ENCODE results near the gene ITGA1.

The ITGA1 gene

DNA sequence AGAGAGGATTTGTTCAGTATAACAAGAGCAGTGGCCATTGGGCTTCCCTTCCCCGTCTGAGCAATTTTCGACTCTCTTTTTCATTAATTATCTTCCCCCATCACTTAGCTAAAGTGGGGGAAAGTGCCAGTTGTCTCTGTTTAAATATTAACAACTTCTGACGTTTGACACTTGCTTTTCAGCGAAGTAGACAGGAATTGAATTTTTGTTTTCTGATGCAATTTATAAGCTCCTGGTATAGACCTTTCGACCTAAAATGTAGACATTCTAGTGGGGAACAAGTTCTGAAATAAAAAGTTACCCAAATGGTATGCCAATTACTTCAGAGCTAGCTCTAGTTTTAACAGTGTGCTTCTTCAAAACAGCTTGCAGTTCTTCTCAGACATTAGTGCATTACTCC is 100.6 kb downstream of the ITGA1 start:
- ChIA-PET POLR2A (no interaction called here), CTCF (no interaction called here)
- H3K36me3 ChIP-seq (ENCODE audit: control insufficient read depth in 4 of 4, insufficient read depth in 4 of 4, low read length in 3 of 4), result no peaks in the 10 kb centered on the region
- no peak overlapping the region for H3K27ac ChIP-seq (ENCODE audit: insufficient read depth in 1 of 2, low read depth in 1 of 2, low read length in 2 of 2, poor library complexity in 1 of 2, severe bottlenecking in 2 of 2)
- 93% methylated on average over 3 of the region's 5 CpGs for WGBS (ENCODE audit: insufficient coverage)
- no peaks in the 10 kb centered on the region for H3K27me3 ChIP-seq (replicated peaks in 2 of 5; ENCODE audit: control insufficient read depth in 4 of 5, insufficient read depth in 5 of 5, low read length in 4 of 5)
- H3K4me3 ChIP-seq (ENCODE audit: control insufficient read depth in 1 of 7, extremely low read depth in 1 of 7, insufficient read depth in 4 of 7, low read depth in 2 of 7, low read length in 6 of 7), result no peak overlapping the region
- no peaks in the 10 kb centered on the region for H3K4me1 ChIP-seq (ENCODE audit: control extremely low read depth in 1 of 4, control insufficient read depth in 4 of 4, insufficient read depth in 4 of 4, low read length in 3 of 4)
- no peaks in the 10 kb centered on the region for H3K9me3 ChIP-seq (ENCODE audit: control extremely low read depth in 1 of 5, control insufficient read depth in 4 of 5, insufficient read depth in 2 of 5, low read depth in 1 of 5, low read length in 4 of 5)
- DNase-seq, result no peak

DNA sequence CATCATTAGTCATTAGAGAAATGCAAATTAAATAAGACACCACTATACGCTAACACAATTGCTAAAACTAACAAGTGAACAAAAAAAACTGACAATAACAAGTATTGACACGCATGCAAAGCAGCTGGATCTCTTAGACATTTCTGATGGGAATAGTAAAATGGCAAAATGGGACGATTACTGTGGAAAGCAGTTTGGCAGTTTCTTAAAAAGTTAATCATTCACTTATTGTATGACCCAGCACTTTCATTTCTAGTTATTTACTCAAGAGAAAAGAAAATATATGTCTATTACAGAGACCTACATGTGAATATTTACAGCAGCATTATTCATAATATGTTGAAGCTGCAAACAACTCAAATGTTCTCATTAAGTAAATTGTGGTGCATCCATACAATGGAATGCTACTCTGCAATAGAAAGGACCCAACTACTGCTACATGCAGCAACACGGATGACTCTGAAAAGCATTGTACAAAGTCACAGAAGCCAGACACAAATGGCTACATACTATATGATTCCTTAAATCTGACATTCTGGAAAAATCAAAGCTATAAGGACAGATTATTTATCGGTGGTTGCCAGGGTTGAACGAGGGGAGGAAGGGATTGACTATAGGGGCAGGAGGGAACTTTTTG is 104.6 kb downstream of the ITGA1 start:
- Histone ChIP-seq H3K27me3 (replicated peaks in 2 of 5; ENCODE audit: control insufficient read depth in 4 of 5, insufficient read depth in 5 of 5, low read length in 4 of 5) (no peaks in the 10 kb centered on the region), H3K27ac (ENCODE audit: insufficient read depth in 1 of 2, low read depth in 1 of 2, low read length in 2 of 2, poor library complexity in 1 of 2, severe bottlenecking in 2 of 2) (no peak overlapping the region), H3K4me1 (ENCODE audit: control extremely low read depth in 1 of 4, control insufficient read depth in 4 of 4, insufficient read depth in 4 of 4, low read length in 3 of 4) (no peaks in the 10 kb centered on the region), H3K36me3 (ENCODE audit: control insufficient read depth in 4 of 4, insufficient read depth in 4 of 4, low read length in 3 of 4) (no peaks in the 10 kb centered on the region), H3K4me3 (ENCODE audit: control insufficient read depth in 1 of 7, extremely low read depth in 1 of 7, insufficient read depth in 4 of 7, low read depth in 2 of 7, low read length in 6 of 7) (no peak overlapping the region), H3K9me3 (ENCODE audit: control extremely low read depth in 1 of 5, control insufficient read depth in 4 of 5, insufficient read depth in 2 of 5, low read depth in 1 of 5, low read length in 4 of 5) (no peaks in the 10 kb centered on the region)
- DNase-seq, result no peak
- POLR2A ChIA-PET, result no interaction called here
- WGBS (ENCODE audit: insufficient coverage), result no CpG with 5 or more reads among the region's 6 CpGs
- CTCF ChIA-PET, result interaction anchor here (1.1 kb wide), 1 partner anchor 10 kb away, joined by 3 read pairs; no protein-coding TSS in a partner anchor

- Histone ChIP-seq H3K9me3 (ENCODE audit: control extremely low read depth in 1 of 5, control insufficient read depth in 4 of 5, insufficient read depth in 2 of 5, low read depth in 1 of 5, low read length in 4 of 5) (no peaks in the 10 kb centered on the region), H3K4me1 (ENCODE audit: control extremely low read depth in 1 of 4, control insufficient read depth in 4 of 4, insufficient read depth in 4 of 4, low read length in 3 of 4) (no peaks in the 10 kb centered on the region), H3K4me3 (ENCODE audit: control insufficient read depth in 1 of 7, extremely low read depth in 1 of 7, insufficient read depth in 4 of 7, low read depth in 2 of 7, low read length in 6 of 7) (no peak overlapping the region), H3K27ac (ENCODE audit: insufficient read depth in 1 of 2, low read depth in 1 of 2, low read length in 2 of 2, poor library complexity in 1 of 2, severe bottlenecking in 2 of 2) (no peak overlapping the region), H3K27me3 (replicated peaks in 2 of 5; ENCODE audit: control insufficient read depth in 4 of 5, insufficient read depth in 5 of 5, low read length in 4 of 5) (no peaks in the 10 kb centered on the region), H3K36me3 (ENCODE audit: control insufficient read depth in 4 of 4, insufficient read depth in 4 of 4, low read length in 3 of 4) (no peaks in the 10 kb centered on the region)
- ChIA-PET POLR2A (no interaction called here), CTCF (interaction anchor here (1.1 kb wide), 1 partner anchor 9 kb away, joined by 3 read pairs; no protein-coding TSS in a partner anchor)
- no peak for DNase-seq
Measured at GRCh38 chr5:52893105-52893504, 105.4 kb downstream of the ITGA1 start.

GRCh38 chr5:52893863-52894262 is 106.1 kb downstream of the ITGA1 start:
- no peaks in the 10 kb centered on the region for H3K9me3 ChIP-seq (ENCODE audit: control extremely low read depth in 1 of 5, control insufficient read depth in 4 of 5, insufficient read depth in 2 of 5, low read depth in 1 of 5, low read length in 4 of 5)
- H3K27me3 ChIP-seq (replicated peaks in 2 of 5; ENCODE audit: control insufficient read depth in 4 of 5, insufficient read depth in 5 of 5, low read length in 4 of 5), result no peaks in the 10 kb centered on the region
- ChIA-PET POLR2A (no interaction called here), CTCF (no interaction called here)
- H3K4me1 ChIP-seq (ENCODE audit: control extremely low read depth in 1 of 4, control insufficient read depth in 4 of 4, insufficient read depth in 4 of 4, low read length in 3 of 4), result no peaks in the 10 kb centered on the region
- no CpG with 5 or more reads among the region's 1 CpG for WGBS (ENCODE audit: insufficient coverage)
- no peak for DNase-seq
- no peak overlapping the region for H3K4me3 ChIP-seq (ENCODE audit: control insufficient read depth in 1 of 7, extremely low read depth in 1 of 7, insufficient read depth in 4 of 7, low read depth in 2 of 7, low read length in 6 of 7)
- no peak overlapping the region for H3K27ac ChIP-seq (ENCODE audit: insufficient read depth in 1 of 2, low read depth in 1 of 2, low read length in 2 of 2, poor library complexity in 1 of 2, severe bottlenecking in 2 of 2)
- no peaks in the 10 kb centered on the region for H3K36me3 ChIP-seq (ENCODE audit: control insufficient read depth in 4 of 4, insufficient read depth in 4 of 4, low read length in 3 of 4)

DNA sequence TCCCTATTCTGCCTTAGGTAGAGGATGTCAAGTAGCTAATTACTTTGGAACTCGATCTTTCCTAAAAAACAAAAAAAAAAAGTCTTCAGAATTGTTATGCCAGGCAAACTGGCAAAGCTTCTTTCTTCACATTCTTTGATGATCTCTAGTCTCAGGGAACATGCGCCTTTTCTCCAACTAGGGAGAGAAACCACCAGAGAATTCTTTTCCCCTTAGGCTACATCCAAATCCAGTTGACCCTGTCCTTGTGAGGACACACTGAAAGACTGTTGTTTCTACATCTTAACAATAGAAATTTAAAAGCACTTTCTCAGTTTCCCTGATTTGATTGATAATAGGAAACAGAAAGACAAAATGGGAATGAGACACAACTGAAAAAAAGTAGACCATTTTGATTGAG is 106.7 kb downstream of the ITGA1 start:
- POLR2A ChIA-PET, result no interaction called here
- H3K4me1 ChIP-seq (ENCODE audit: control extremely low read depth in 1 of 4, control insufficient read depth in 4 of 4, insufficient read depth in 4 of 4, low read length in 3 of 4), result no peaks in the 10 kb centered on the region
- H3K4me3 ChIP-seq (ENCODE audit: control insufficient read depth in 1 of 7, extremely low read depth in 1 of 7, insufficient read depth in 4 of 7, low read depth in 2 of 7, low read length in 6 of 7), result no peak overlapping the region
- DNase-seq, result no peak
- no peak overlapping the region for H3K27ac ChIP-seq (ENCODE audit: insufficient read depth in 1 of 2, low read depth in 1 of 2, low read length in 2 of 2, poor library complexity in 1 of 2, severe bottlenecking in 2 of 2)
- H3K36me3 ChIP-seq (ENCODE audit: control insufficient read depth in 4 of 4, insufficient read depth in 4 of 4, low read length in 3 of 4), result no peaks in the 10 kb centered on the region
- WGBS (ENCODE audit: insufficient coverage), result 100% methylated on average over 2 of the region's 2 CpGs
- H3K9me3 ChIP-seq (ENCODE audit: control extremely low read depth in 1 of 5, control insufficient read depth in 4 of 5, insufficient read depth in 2 of 5, low read depth in 1 of 5, low read length in 4 of 5), result no peaks in the 10 kb centered on the region
- CTCF ChIA-PET, result no interaction called here
- no peaks in the 10 kb centered on the region for H3K27me3 ChIP-seq (replicated peaks in 2 of 5; ENCODE audit: control insufficient read depth in 4 of 5, insufficient read depth in 5 of 5, low read length in 4 of 5)

GRCh38 chr5:52895075-52895474 is 107.4 kb downstream of the ITGA1 start:
- no peak for DNase-seq
- Histone ChIP-seq H3K27ac (ENCODE audit: insufficient read depth in 1 of 2, low read depth in 1 of 2, low read length in 2 of 2, poor library complexity in 1 of 2, severe bottlenecking in 2 of 2) (no peak overlapping the region), H3K27me3 (replicated peaks in 2 of 5; ENCODE audit: control insufficient read depth in 4 of 5, insufficient read depth in 5 of 5, low read length in 4 of 5) (no peaks in the 10 kb centered on the region), H3K4me3 (ENCODE audit: control insufficient read depth in 1 of 7, extremely low read depth in 1 of 7, insufficient read depth in 4 of 7, low read depth in 2 of 7, low read length in 6 of 7) (no peak overlapping the region), H3K36me3 (ENCODE audit: control insufficient read depth in 4 of 4, insufficient read depth in 4 of 4, low read length in 3 of 4) (no peaks in the 10 kb centered on the region), H3K4me1 (ENCODE audit: control extremely low read depth in 1 of 4, control insufficient read depth in 4 of 4, insufficient read depth in 4 of 4, low read length in 3 of 4) (no peaks in the 10 kb centered on the region), H3K9me3 (ENCODE audit: control extremely low read depth in 1 of 5, control insufficient read depth in 4 of 5, insufficient read depth in 2 of 5, low read depth in 1 of 5, low read length in 4 of 5) (no peaks in the 10 kb centered on the region)
- 100% methylated on average over 1 of the region's 2 CpGs for WGBS (ENCODE audit: insufficient coverage)
- ChIA-PET CTCF (no interaction called here), POLR2A (no interaction called here)

GRCh38 chr5:52895572-52896413 is 108.1 kb downstream of the ITGA1 start:
- DNase-seq, result peak in 1 of 3 donors; percentile 1

More at GRCh38 chr5:52895572-52896413, 108.1 kb downstream of the ITGA1 start:
- 94% methylated on average over 3 of the region's 5 CpGs for WGBS (ENCODE audit: insufficient coverage)
- Histone ChIP-seq H3K9me3 (ENCODE audit: control extremely low read depth in 1 of 5, control insufficient read depth in 4 of 5, insufficient read depth in 2 of 5, low read depth in 1 of 5, low read length in 4 of 5) (no peaks in the 10 kb centered on the region), H3K4me3 (ENCODE audit: control insufficient read depth in 1 of 7, extremely low read depth in 1 of 7, insufficient read depth in 4 of 7, low read depth in 2 of 7, low read length in 6 of 7) (no peak overlapping the region), H3K27ac (ENCODE audit: insufficient read depth in 1 of 2, low read depth in 1 of 2, low read length in 2 of 2, poor library complexity in 1 of 2, severe bottlenecking in 2 of 2) (no peak overlapping the region), H3K36me3 (ENCODE audit: control insufficient read depth in 4 of 4, insufficient read depth in 4 of 4, low read length in 3 of 4) (no peaks in the 10 kb centered on the region), H3K27me3 (replicated peaks in 2 of 5; ENCODE audit: control insufficient read depth in 4 of 5, insufficient read depth in 5 of 5, low read length in 4 of 5) (no peaks in the 10 kb centered on the region), H3K4me1 (ENCODE audit: control extremely low read depth in 1 of 4, control insufficient read depth in 4 of 4, insufficient read depth in 4 of 4, low read length in 3 of 4) (no peaks in the 10 kb centered on the region)
- ChIA-PET CTCF (no interaction called here), POLR2A (no interaction called here)
